Testis (tissue), 2 donors: ENCODE measurements around the gene C22orf39.

ENCODE experiments used
- POLR2A ChIP-seq: fragments of 450-650 bp; IDR thresholded peaks from one replicate; pipeline ENCODE4 v1.6.1; 2017; ENCODE audit warnings: antibody characterized with exemption, mild to moderate bottlenecking, moderate library complexity
- TF ChIP-seq, protein P1 (sequence below), 3 experiments: fragments of 450-650 bp in 2 of 3; fragments of 200-600 bp in 1 of 3; sonication (generic) in 1 of 3; IDR thresholded peaks; one replicate each; pipeline ENCODE4 v1.5.1; 2016 to 2019; ENCODE audit warnings: antibody characterized with exemption in 3 of 3, mild to moderate bottlenecking in 2 of 3, moderate library complexity in 1 of 3

DNA sequence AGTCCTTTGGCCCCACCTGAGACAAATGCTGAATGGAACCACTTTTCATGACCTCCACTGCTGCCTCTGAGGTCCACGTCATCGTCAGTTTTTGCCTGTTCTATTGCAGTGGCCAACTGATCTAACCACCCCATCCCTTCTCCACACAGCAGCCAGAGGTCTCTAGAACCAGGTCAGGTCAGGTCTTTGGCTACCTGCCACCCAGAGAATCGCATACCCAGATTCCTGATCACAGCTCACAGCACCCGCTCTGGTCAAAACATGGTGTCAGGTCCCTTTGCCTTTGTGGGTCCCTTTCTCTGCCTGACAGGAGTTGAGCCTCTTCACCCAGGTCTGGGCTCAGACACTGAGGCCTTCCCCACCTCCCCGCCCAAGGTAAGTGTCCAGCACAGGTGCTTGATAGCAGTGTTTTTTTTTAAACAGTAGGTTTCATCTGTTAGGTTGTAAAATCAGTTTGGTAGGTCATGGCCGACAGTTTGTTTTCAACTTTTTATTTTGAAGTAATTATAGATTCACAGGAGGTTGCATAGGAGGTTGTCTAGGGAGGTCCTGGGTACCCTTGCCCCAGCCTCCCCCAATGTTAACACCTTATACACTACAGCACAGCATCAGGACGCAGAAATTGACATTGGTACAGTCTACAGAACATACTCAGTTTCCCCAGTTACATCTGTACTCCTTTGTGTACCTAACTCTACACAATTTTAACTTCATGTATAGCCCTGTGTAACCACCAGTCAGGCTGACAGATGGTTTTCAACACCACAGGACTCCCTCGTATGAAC, 6.9 kb downstream of the C22orf39 start:
- TF ChIP-seq, protein P1, sequence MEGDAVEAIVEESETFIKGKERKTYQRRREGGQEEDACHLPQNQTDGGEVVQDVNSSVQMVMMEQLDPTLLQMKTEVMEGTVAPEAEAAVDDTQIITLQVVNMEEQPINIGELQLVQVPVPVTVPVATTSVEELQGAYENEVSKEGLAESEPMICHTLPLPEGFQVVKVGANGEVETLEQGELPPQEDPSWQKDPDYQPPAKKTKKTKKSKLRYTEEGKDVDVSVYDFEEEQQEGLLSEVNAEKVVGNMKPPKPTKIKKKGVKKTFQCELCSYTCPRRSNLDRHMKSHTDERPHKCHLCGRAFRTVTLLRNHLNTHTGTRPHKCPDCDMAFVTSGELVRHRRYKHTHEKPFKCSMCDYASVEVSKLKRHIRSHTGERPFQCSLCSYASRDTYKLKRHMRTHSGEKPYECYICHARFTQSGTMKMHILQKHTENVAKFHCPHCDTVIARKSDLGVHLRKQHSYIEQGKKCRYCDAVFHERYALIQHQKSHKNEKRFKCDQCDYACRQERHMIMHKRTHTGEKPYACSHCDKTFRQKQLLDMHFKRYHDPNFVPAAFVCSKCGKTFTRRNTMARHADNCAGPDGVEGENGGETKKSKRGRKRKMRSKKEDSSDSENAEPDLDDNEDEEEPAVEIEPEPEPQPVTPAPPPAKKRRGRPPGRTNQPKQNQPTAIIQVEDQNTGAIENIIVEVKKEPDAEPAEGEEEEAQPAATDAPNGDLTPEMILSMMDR (IDR thresholded peaks at IDR 0.05): no peak
- no peak for TF ChIP-seq POLR2A
